Osteoblast (primary cell): ENCODE data around the gene MBOAT1. TPM values are rescaled to one million over a fixed set of nuclear protein-coding genes. Genes with fewer than 3 reads are reported as not detected.

Source experiments
- DNase-seq: peaks from one replicate; pipeline ENCODE4 v3.0.0; 2011; ENCODE audit warnings: low spot score, mixed read lengths; ENCODE audit not compliant: insufficient read length; ENCODE audit errors: missing footprints
- H2AFZ ChIP-seq: 2 replicates; pipeline ENCODE4 v1.6.0; 2011; ENCODE audit warnings: mild to moderate bottlenecking, low read length
- H3K27ac ChIP-seq: 2 replicates; pipeline ENCODE4 v1.5.1; 2011; ENCODE audit warnings: mild to moderate bottlenecking, low read depth, low read length, moderate library complexity
- H3K27me3 ChIP-seq: 2 replicates; pipeline ENCODE4 v1.6.0; 2012; ENCODE audit warnings: mild to moderate bottlenecking, control low read depth, inconsistent platforms, low read length, moderate library complexity; ENCODE audit not compliant: insufficient read depth
- H3K36me3 ChIP-seq: 2 replicates; pipeline ENCODE4 v1.5.1; 2011; ENCODE audit warnings: mild to moderate bottlenecking, low read length, control low read depth, moderate library complexity; ENCODE audit not compliant: insufficient read depth
- H3K4me1 ChIP-seq: 2 replicates; pipeline ENCODE4 v1.5.1; 2011; ENCODE audit warnings: mild to moderate bottlenecking, low read length, control low read depth, moderate library complexity; ENCODE audit not compliant: insufficient read depth
- H3K4me2 ChIP-seq: 2 replicates; pipeline ENCODE4 v1.6.0; 2011; ENCODE audit warnings: mild to moderate bottlenecking, low read length; ENCODE audit not compliant: insufficient read depth
- H3K4me3 ChIP-seq: fragments of 200-600 bp; sonication (generic); 3 replicates; pipeline ENCODE4 v1.5.1; 2012; ENCODE audit warnings: mild to moderate bottlenecking, low read length, inconsistent platforms; ENCODE audit not compliant: insufficient read depth
- H3K79me2 ChIP-seq: 2 replicates; pipeline ENCODE4 v1.6.0; 2012; ENCODE audit warnings: mild to moderate bottlenecking, low read length, control low read depth, inconsistent platforms; ENCODE audit not compliant: insufficient read depth
- H3K9me3 ChIP-seq: 2 replicates; pipeline ENCODE4 v1.5.1; 2011; ENCODE audit warnings: low read depth, low read length, control low read depth
- H4K20me1 ChIP-seq: 2 replicates; pipeline ENCODE4 v1.6.0; 2012; ENCODE audit warnings: mild to moderate bottlenecking, low read length, control low read depth; ENCODE audit not compliant: insufficient read depth
- CTCF ChIP-seq: IDR thresholded peaks from 2 replicates; pipeline ENCODE4 v1.5.1; 2011; ENCODE audit warnings: mild to moderate bottlenecking, low read depth, low read length, moderate library complexity; ENCODE audit errors: extremely low read depth
- total RNA-seq: library from RNA; depleted of rRNA; stranded (reverse); fragments of >200 nt; gene quantifications from 2 replicates; pipeline ENCODE4 v1.2.3, GENCODE V29; 2012

MBOAT1 gene
- total RNA-seq, 1 donor = 1.4 TPM

- Histone ChIP-seq H3K79me2 (no peaks in the 10 kb centered on the region), H3K9me3 (no peaks in the 10 kb centered on the region), H3K27ac (no peak overlapping the region), H3K36me3 (no peaks in the 10 kb centered on the region), H3K4me2 (no peak overlapping the region), H2AFZ (no peak overlapping the region), H4K20me1 (no peaks in the 10 kb centered on the region), H3K4me1 (no peaks in the 10 kb centered on the region), H3K27me3 (no peaks in the 10 kb centered on the region), H3K4me3 (no peak overlapping the region)
- DNase-seq = no peak
- TF ChIP-seq CTCF = no peak
Observed at GRCh38 chr6:20060252-20060651, 152.0 kb downstream of the MBOAT1 start.

- H3K27ac ChIP-seq = no peak overlapping the region
- H3K4me2 ChIP-seq = no peak overlapping the region
- no peak overlapping the region for H3K4me3 ChIP-seq
- no peak overlapping the region for H2AFZ ChIP-seq
- no peak for TF ChIP-seq CTCF
- no peak for DNase-seq
- no peaks in the 10 kb centered on the region for H4K20me1 ChIP-seq
- no peaks in the 10 kb centered on the region for H3K79me2 ChIP-seq
- no peaks in the 10 kb centered on the region for H3K27me3 ChIP-seq
- no peaks in the 10 kb centered on the region for H3K9me3 ChIP-seq
- H3K36me3 ChIP-seq = no peaks in the 10 kb centered on the region
- H3K4me1 ChIP-seq = no peaks in the 10 kb centered on the region
Observed at GRCh38 chr6:20058912-20059311, 153.4 kb downstream of the MBOAT1 start.

GRCh38 chr6:20058121-20058905 is 154.0 kb downstream of the MBOAT1 start:
- no peak for DNase-seq
- H3K4me3 ChIP-seq = no peak overlapping the region
- TF ChIP-seq CTCF = no peak
- H3K4me1 ChIP-seq = no peaks in the 10 kb centered on the region
- no peaks in the 10 kb centered on the region for H3K36me3 ChIP-seq
- no peaks in the 10 kb centered on the region for H4K20me1 ChIP-seq
- H3K79me2 ChIP-seq = no peaks in the 10 kb centered on the region
- no peak overlapping the region for H3K27ac ChIP-seq
- no peaks in the 10 kb centered on the region for H3K9me3 ChIP-seq
- H3K4me2 ChIP-seq = no peak overlapping the region
- no peaks in the 10 kb centered on the region for H3K27me3 ChIP-seq
- H2AFZ ChIP-seq = no peak overlapping the region

GRCh38 chr6:20056350-20056992 is 155.8 kb downstream of the MBOAT1 start:
- Histone ChIP-seq H3K4me2 (no peak overlapping the region), H3K27me3 (no peaks in the 10 kb centered on the region), H3K9me3 (no peaks in the 10 kb centered on the region), H3K79me2 (no peaks in the 10 kb centered on the region), H3K36me3 (no peaks in the 10 kb centered on the region), H4K20me1 (no peaks in the 10 kb centered on the region), H3K27ac (no peak overlapping the region), H2AFZ (no peak overlapping the region), H3K4me1 (no peaks in the 10 kb centered on the region), H3K4me3 (no peak overlapping the region)
- peak; percentile 65 for TF ChIP-seq CTCF
- no peak for DNase-seq
